Tibial nerve (tissue), 3 donors: Measurements from ENCODE around the gene DDC.

Experiments used
- POLR2A ChIP-seq, 2 donors: fragments of 450-650 bp; IDR thresholded peaks; one replicate each; pipeline ENCODE4 v1.6.1; 2017; ENCODE audit warnings: antibody characterized with exemption in 2 of 2, mild to moderate bottlenecking in 2 of 2, moderate library complexity in 2 of 2
- TF ChIP-seq, protein P1 (sequence below), 5 experiments: fragments of 200-600 bp in 3 of 5; fragments of 450-650 bp in 2 of 5; sonication (generic) in 3 of 5; IDR thresholded peaks; one replicate each; pipeline ENCODE4 v1.5.1; 2016 to 2019; ENCODE audit warnings: antibody characterized with exemption in 5 of 5, mild to moderate bottlenecking in 3 of 5, moderate library complexity in 2 of 5

DNA sequence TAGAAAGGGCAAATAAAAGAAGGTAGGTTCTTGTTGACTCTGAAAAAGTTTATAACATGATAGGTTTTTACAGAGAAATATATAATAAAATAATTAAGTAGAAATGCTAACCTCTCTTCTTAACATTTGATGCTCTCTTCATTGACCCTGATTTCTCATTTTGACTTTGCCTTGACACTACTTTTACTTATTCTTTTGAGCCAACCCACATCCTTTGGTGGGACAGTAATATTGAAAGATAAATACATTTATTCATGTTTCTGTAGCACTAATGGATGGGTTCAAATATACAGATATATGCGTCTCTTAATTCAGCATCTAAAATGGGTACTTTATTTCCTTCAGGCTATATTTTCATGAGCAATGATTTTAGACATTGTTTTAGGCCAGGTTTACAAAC lies 34.4 kb downstream of the DDC start:
- TF ChIP-seq POLR2A (IDR thresholded peaks at IDR 0.05) = no peak
- TF ChIP-seq, protein P1, sequence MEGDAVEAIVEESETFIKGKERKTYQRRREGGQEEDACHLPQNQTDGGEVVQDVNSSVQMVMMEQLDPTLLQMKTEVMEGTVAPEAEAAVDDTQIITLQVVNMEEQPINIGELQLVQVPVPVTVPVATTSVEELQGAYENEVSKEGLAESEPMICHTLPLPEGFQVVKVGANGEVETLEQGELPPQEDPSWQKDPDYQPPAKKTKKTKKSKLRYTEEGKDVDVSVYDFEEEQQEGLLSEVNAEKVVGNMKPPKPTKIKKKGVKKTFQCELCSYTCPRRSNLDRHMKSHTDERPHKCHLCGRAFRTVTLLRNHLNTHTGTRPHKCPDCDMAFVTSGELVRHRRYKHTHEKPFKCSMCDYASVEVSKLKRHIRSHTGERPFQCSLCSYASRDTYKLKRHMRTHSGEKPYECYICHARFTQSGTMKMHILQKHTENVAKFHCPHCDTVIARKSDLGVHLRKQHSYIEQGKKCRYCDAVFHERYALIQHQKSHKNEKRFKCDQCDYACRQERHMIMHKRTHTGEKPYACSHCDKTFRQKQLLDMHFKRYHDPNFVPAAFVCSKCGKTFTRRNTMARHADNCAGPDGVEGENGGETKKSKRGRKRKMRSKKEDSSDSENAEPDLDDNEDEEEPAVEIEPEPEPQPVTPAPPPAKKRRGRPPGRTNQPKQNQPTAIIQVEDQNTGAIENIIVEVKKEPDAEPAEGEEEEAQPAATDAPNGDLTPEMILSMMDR (IDR thresholded peaks at IDR 0.05) = no peak
